Brain microvascular endothelial cell (primary cell): Measurements from ENCODE around the gene SHKBP1.

Source experiments
- DNase-seq: peaks from one replicate; pipeline ENCODE4 v3.0.0-alpha.2; 2020
- H3K27ac ChIP-seq: fragments of 250-450 bp; sonication (Bioruptor Pico); 2 replicates; pipeline ENCODE4 v1.5.1; 2020; ENCODE audit warnings: mild to moderate bottlenecking, moderate library complexity
- H3K27me3 ChIP-seq: fragments of 250-450 bp; sonication (Bioruptor Pico); replicated peaks from 2 replicates; pipeline ENCODE4 v1.5.1; 2020; ENCODE audit warnings: mild to moderate bottlenecking
- H3K36me3 ChIP-seq: fragments of 250-450 bp; sonication (Bioruptor Pico); replicated peaks from 2 replicates; pipeline ENCODE4 v1.5.1; 2020; ENCODE audit warnings: mild to moderate bottlenecking
- H3K4me3 ChIP-seq: 2 replicates; pipeline ENCODE4 v1.5.1; 2011; ENCODE audit warnings: low read depth, mild to moderate bottlenecking, control low read depth, low read length, moderate library complexity
- in situ Hi-C: cut with HindIII; loops from 2 replicates; pipeline ENCODE4 v1.10.0; 2017; ENCODE audit warnings: low sequenced_read_pairs, low pct_ligation_motif_present
- TF ChIP-seq, protein P1 (sequence below): IDR thresholded peaks from 2 replicates; pipeline ENCODE4 v1.5.1; 2011; ENCODE audit warnings: low read depth, mild to moderate bottlenecking, moderate library complexity, low read length, control low read depth, inconsistent platforms; ENCODE audit errors: missing control alignments

Gene SHKBP1

GRCh38 chr19:40614622-40615411 is 38.1 kb downstream of the SHKBP1 start:
- Histone ChIP-seq H3K27ac (peak overlapping the region; percentile 59), H3K4me3 (peak overlapping the region; percentile 86), H3K36me3 (peaks cover 7% of the 10 kb centered on the region), H3K27me3 (no peaks in the 10 kb centered on the region)
- in situ Hi-C loops: no loop called here
- TF ChIP-seq, protein P1, sequence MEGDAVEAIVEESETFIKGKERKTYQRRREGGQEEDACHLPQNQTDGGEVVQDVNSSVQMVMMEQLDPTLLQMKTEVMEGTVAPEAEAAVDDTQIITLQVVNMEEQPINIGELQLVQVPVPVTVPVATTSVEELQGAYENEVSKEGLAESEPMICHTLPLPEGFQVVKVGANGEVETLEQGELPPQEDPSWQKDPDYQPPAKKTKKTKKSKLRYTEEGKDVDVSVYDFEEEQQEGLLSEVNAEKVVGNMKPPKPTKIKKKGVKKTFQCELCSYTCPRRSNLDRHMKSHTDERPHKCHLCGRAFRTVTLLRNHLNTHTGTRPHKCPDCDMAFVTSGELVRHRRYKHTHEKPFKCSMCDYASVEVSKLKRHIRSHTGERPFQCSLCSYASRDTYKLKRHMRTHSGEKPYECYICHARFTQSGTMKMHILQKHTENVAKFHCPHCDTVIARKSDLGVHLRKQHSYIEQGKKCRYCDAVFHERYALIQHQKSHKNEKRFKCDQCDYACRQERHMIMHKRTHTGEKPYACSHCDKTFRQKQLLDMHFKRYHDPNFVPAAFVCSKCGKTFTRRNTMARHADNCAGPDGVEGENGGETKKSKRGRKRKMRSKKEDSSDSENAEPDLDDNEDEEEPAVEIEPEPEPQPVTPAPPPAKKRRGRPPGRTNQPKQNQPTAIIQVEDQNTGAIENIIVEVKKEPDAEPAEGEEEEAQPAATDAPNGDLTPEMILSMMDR: no peak
- DNase-seq: peak; percentile 95

DNA sequence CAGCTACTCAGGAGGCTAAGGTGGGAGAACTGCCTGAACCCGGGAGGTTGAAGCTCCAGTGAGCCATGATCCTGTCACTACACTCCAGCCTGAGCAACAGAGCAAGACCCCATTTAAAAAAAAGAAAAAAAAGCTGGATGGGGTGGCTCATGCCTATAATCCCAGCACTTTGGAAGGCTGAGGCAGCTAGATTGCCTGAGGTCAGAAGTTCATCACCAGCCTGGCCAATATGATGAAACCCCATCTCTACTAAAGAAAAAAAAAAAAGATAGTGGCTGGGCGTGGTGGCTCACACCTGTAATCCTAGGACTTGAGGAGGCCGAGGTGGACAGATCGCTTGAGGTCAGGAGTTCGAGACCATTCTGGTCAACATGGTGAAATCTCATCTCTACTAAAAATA is 39.5 kb downstream of the SHKBP1 start:
- in situ Hi-C loops: no loop called here
- Histone ChIP-seq H3K4me3 (no peak overlapping the region), H3K36me3 (peaks cover 12% of the 10 kb centered on the region), H3K27ac (no peak overlapping the region), H3K27me3 (no peaks in the 10 kb centered on the region)
- TF ChIP-seq, protein P1: no peak
- no peak for DNase-seq

DNA sequence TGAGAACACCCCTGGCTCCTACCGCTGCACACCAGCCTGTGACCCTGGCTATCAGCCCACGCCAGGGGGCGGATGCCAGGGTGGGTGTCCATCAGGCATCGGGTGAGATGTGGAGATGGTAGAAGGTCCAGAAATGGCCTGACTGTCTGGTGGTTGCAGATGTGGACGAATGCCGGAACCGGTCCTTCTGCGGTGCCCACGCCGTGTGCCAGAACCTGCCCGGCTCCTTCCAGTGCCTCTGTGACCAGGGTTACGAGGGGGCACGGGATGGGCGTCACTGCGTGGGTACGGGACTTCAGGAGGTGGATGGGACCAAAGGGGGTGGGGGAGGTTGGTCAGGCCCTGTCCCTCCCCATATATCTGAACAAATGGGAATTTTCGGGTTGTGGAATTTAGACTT is 40.3 kb downstream of the SHKBP1 start:
- no peaks in the 10 kb centered on the region for H3K27me3 ChIP-seq
- peaks cover 16% of the 10 kb centered on the region for H3K36me3 ChIP-seq
- H3K27ac ChIP-seq: no peak overlapping the region
- no peak for DNase-seq
- in situ Hi-C loops: no loop called here
- H3K4me3 ChIP-seq: no peak overlapping the region
- TF ChIP-seq, protein P1: no peak

- in situ Hi-C loops: no loop called here
- Histone ChIP-seq H3K27me3 (no peaks in the 10 kb centered on the region), H3K4me3 (no peak overlapping the region), H3K27ac (no peak overlapping the region), H3K36me3 (peaks cover 25% of the 10 kb centered on the region)
- TF ChIP-seq, protein P1: no peak
- DNase-seq: no peak
These were observed 41.3 kb downstream of the SHKBP1 start for GRCh38 chr19:40617961-40618360.

GRCh38 chr19:40619333-40620160 is 42.9 kb downstream of the SHKBP1 start:
- TF ChIP-seq, protein P1: no peak
- Histone ChIP-seq H3K4me3 (no peak overlapping the region), H3K27ac (no peak overlapping the region), H3K27me3 (no peaks in the 10 kb centered on the region), H3K36me3 (peaks cover 36% of the 10 kb centered on the region)
- DNase-seq: no peak
- in situ Hi-C loops: no loop called here
